GM13977 (cell line): ENCODE data around the gene TANGO6.

ENCODE experiments used
- DNase-seq: peaks from one replicate; pipeline ENCODE4 v3.0.0; 2012; ENCODE audit warnings: low spot score
- in situ Hi-C: fragments of 300-500 bp; cut with MboI; formaldehyde crosslinking; loops from one replicate; pipeline ENCODE4 v1.12.0; 2022; ENCODE audit warnings: low sequenced_read_pairs, low pct_unique_long_range_greater_than_20kb, mixed read lengths, inconsistent platforms; ENCODE audit not compliant: unreplicated experiment
- TF ChIP-seq, protein P1 (sequence below): IDR thresholded peaks from 2 replicates; pipeline ENCODE4 v1.5.1; 2012; ENCODE audit warnings: mild to moderate bottlenecking, control low read depth; ENCODE audit not compliant: insufficient read depth; ENCODE audit errors: extremely low read depth, missing control alignments

The TANGO6 gene

DNA sequence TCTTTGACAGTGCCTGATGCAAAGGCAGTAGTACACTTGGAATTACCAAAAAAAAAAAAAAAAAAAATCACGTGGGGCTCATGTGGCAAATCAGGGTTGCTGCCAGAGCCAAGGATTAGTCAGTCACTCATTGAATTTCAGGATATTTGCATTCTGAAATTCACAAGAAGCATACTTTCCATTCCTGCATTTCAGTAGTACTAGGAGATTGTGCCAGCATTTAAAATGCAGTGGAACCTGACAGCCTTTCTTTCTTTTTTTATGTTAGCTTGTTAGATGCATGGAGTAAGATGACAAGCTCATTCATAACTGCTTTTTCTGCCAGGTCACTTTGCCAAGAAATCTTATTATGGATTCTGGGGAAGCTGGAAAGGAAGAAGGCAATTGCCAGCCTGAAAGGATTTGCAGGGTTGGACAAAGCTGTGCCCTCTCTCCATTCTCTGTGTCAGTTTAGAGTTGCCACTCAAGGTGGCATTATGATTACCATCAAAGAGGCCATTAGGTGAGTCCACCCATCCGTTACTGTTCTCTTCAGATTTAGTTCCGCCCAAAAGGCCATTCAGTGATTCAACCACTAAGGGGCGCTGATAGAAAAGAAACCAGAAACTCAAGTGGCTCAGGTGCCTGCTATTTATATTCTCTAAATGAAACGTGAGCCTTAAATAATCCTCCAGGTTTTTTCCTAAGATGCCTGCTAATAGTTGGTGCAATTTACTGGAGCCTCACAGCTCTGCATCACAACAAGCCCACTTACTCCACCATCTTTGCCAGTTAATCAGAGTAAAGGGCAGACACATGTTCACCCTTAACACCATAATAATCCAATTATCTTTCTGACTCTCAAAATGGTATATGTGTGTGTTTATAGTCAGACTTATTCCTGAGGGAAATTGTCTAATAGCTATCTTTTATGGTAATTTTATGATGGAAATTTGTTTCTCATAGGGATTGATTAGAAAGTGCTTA lies 59.0 kb downstream of the TANGO6 start:
- TF ChIP-seq, protein P1, sequence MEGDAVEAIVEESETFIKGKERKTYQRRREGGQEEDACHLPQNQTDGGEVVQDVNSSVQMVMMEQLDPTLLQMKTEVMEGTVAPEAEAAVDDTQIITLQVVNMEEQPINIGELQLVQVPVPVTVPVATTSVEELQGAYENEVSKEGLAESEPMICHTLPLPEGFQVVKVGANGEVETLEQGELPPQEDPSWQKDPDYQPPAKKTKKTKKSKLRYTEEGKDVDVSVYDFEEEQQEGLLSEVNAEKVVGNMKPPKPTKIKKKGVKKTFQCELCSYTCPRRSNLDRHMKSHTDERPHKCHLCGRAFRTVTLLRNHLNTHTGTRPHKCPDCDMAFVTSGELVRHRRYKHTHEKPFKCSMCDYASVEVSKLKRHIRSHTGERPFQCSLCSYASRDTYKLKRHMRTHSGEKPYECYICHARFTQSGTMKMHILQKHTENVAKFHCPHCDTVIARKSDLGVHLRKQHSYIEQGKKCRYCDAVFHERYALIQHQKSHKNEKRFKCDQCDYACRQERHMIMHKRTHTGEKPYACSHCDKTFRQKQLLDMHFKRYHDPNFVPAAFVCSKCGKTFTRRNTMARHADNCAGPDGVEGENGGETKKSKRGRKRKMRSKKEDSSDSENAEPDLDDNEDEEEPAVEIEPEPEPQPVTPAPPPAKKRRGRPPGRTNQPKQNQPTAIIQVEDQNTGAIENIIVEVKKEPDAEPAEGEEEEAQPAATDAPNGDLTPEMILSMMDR, result peak; percentile 66
- in situ Hi-C loops, result no loop called here

DNA sequence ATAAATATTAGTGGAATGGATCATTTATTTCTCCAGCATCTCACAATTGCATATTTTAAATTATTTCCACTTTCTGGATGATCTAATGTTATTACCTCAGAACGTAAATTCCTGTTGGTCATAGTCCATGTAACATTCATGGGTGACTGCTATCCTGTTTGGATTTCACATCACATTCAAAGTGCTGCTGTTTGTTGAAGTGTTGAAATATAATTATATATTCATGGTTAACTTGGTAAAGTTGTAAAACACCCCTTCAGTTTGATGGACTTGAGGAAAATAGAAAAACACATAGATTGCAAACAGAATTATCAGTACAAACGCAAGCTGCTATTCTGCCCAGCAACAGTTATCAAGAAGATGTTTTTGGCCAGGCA lies 59.6 kb downstream of the TANGO6 start:
- in situ Hi-C loops, result no loop called here
- DNase-seq, result no peak
- TF ChIP-seq, protein P1, result no peak

More for the DNA sequence above, 59.0 kb downstream of the TANGO6 start:
- peak; percentile 45 for DNase-seq

GRCh38 chr16:68907297-68907696 lies 64.0 kb downstream of the TANGO6 start:
- in situ Hi-C loops, result no loop called here
- no peak for DNase-seq
- TF ChIP-seq, protein P1, result no peak

DNA sequence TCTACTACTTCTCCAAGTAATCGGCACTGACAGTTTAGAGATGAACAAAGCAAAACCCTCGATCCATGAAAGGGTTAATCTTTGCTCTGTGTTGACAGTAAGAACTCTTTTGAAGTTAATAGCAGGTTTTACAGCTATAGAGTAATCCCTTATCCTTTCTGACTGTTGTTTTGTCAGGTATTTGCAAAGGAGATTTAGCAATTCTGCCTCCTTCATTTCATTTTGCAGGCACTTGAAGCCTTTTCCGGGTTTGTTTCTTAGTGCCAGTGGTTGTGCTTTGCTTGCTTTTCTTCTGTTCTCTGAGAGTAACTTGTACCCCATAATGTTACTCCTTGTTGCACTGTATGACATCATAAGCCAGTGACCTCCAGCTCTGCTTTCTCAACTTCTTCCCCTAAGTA lies 64.5 kb downstream of the TANGO6 start:
- DNase-seq, result no peak
- in situ Hi-C loops, result no loop called here
- TF ChIP-seq, protein P1, result no peak

DNA sequence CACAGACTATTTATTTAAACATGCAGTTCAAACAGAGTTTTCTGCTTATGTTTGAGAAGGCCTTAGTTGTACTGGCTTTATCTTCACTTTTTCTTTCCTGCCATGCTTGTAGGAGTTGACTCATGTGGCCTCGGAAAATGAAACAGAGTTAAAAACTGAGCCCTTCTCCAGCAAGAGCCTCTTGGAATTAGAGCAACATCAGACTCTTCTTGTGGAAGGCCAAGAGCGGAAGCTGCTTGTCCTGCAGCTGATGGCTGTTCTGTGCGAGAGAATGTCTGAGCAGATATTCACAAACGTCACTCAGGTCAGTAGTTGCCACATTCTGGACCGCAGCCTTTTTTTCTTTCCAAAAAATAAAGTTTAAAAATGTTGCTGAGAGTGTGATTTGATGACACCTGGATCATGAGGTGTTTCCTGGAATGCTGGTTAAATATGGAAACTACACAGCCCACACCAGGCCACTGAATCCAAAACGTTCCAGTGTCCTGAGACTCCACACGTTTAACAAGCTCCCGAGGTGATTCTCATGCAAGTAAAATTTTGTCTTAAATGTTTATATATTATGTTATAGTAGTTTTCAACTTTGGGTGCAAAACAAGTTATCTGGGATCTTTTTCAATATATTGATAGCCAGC lies 65.9 kb downstream of the TANGO6 start:
- DNase-seq, result no peak
- in situ Hi-C loops, result no loop called here
- TF ChIP-seq, protein P1, result no peak

GRCh38 chr16:68910051-68910450 lies 66.7 kb downstream of the TANGO6 start:
- no peak for DNase-seq
- TF ChIP-seq, protein P1, result no peak

More at GRCh38 chr16:68910051-68910450, 66.7 kb downstream of the TANGO6 start:
- in situ Hi-C loops, result no loop called here
